ENCODE data around the gene GPA33.
A peak's percentile ranks its signal among the peaks of the same experiment; 100 is the strongest.

Gene GPA33

DNA sequence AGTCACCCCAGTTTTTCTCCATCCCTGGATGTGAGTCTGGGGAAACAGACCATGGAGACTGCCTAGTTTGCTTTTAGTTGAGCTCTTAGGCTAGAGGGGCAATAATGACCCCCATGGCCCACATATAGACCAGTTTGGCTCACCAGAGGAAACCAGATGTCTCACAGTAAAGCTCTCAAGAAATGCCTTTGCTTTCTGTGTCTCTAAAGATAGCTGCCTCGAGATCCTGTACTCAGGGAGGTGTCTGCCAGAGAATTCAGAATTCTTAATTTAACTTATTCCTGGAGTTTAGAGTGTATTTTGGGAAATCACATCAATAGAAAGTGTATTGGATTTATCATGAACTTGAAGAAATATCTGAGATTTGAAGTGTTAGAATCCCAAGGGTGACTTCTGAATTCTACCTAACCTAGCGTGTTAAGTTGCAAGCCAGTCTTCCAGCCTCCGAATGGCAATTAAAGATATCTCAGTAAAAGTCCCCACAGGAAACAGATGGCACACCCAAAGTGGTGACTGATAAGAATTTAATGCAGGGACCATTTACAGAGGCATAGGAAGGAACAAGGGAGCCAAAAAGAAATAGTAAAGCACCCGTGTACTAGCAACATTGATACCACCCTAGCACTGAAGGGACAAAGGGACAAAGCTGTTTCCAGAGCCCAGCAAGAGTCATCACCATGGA, 40.8 kb upstream of the GPA33 start:
- H4K20me1 ChIP-seq (ENCODE audit: insufficient read depth, low read length), result no peaks in the 10 kb centered on the region
- H3K4me2 ChIP-seq (ENCODE audit: low read length), result no peak overlapping the region
- no peaks in the 10 kb centered on the region for H3K9me3 ChIP-seq (ENCODE audit: insufficient read depth, low read length)
- no peaks in the 10 kb centered on the region for H3K79me2 ChIP-seq (ENCODE audit: low read length)
- H2AFZ ChIP-seq (ENCODE audit: low read depth, low read length), result no peak overlapping the region
- H3K27ac ChIP-seq (ENCODE audit: low read length), result no peak overlapping the region
- no peak overlapping the region for H3K4me3 ChIP-seq (ENCODE audit: low read length)
- H3K36me3 ChIP-seq (replicated peaks; ENCODE audit: low read depth, low read length), result no peaks in the 10 kb centered on the region
- TF ChIP-seq, protein P1, sequence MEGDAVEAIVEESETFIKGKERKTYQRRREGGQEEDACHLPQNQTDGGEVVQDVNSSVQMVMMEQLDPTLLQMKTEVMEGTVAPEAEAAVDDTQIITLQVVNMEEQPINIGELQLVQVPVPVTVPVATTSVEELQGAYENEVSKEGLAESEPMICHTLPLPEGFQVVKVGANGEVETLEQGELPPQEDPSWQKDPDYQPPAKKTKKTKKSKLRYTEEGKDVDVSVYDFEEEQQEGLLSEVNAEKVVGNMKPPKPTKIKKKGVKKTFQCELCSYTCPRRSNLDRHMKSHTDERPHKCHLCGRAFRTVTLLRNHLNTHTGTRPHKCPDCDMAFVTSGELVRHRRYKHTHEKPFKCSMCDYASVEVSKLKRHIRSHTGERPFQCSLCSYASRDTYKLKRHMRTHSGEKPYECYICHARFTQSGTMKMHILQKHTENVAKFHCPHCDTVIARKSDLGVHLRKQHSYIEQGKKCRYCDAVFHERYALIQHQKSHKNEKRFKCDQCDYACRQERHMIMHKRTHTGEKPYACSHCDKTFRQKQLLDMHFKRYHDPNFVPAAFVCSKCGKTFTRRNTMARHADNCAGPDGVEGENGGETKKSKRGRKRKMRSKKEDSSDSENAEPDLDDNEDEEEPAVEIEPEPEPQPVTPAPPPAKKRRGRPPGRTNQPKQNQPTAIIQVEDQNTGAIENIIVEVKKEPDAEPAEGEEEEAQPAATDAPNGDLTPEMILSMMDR (IDR thresholded peaks at IDR 0.05; ENCODE audit: low read depth, low read length), result no peak
- 0 out of 2 replicates have a peak, but pooled peaks have one; percentile 10 for TF ChIP-seq EZH2phosphoT487 (IDR thresholded peaks at IDR 0.05; ENCODE audit: low read depth)
- H3K27me3 ChIP-seq (ENCODE audit: low read depth, low read length), result peaks cover 85% of the 10 kb centered on the region
- H3K4me1 ChIP-seq (ENCODE audit: low read length), result no peaks in the 10 kb centered on the region
- no peak overlapping the region for H3K9ac ChIP-seq (ENCODE audit: low read length)

DNA sequence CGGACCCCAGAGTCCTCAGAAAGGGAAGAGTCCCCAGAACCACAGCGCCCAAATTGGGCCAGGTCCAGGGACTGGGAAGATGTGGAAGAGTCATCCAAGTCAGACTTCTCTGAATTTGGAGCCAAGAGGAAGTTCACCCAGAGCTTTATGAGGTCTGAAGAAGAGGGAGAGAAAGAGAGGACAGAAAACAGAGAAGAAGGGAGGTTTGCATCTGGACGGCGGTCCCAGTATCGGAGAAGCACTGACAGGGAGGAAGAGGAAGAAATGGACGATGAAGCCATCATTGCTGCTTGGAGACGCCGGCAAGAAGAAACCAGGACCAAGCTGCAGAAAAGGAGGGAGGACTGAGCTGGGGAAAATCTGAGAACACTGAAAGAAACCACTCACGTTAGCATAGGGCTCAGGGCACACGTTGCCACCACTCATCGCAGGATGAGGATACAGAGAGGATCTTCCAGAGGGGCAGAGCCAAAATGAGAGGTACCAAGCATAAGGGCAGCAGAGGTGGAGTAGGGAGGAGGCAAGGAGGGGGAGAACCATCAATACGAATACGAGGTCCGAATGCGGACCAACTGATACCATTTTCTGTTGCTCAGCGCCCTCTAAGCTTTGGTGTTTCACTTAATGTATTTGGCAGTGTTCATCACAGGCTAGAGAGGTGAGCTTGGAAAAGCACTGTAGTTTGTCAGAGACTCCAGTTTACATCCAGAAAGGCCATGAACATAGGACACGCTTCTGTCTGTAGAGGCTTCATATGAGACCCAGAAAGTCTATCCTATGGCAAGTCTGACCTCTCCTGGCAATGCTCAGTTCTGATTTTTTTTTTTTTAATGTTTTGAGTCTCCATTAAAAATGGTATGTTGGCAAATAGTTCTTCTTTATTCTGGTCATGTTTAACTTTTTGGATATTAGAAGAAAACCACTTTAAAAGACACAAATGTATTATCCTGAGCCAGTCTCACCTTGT, 38.4 kb upstream of the GPA33 start:
- no peak overlapping the region for H3K27ac ChIP-seq (ENCODE audit: low read length)
- H3K9ac ChIP-seq (ENCODE audit: low read length), result no peak overlapping the region
- H3K9me3 ChIP-seq (ENCODE audit: insufficient read depth, low read length), result no peaks in the 10 kb centered on the region
- H4K20me1 ChIP-seq (ENCODE audit: insufficient read depth, low read length), result no peaks in the 10 kb centered on the region
- no peak overlapping the region for H3K4me2 ChIP-seq (ENCODE audit: low read length)
- no peak overlapping the region for H2AFZ ChIP-seq (ENCODE audit: low read depth, low read length)
- no peaks in the 10 kb centered on the region for H3K79me2 ChIP-seq (ENCODE audit: low read length)
- no peaks in the 10 kb centered on the region for H3K36me3 ChIP-seq (replicated peaks; ENCODE audit: low read depth, low read length)
- H3K4me1 ChIP-seq (ENCODE audit: low read length), result no peaks in the 10 kb centered on the region
- TF ChIP-seq EZH2phosphoT487 (IDR thresholded peaks at IDR 0.05; ENCODE audit: low read depth), result no peak
- TF ChIP-seq, protein P1 (IDR thresholded peaks at IDR 0.05; ENCODE audit: low read depth, low read length), result peak; percentile 36
- H3K27me3 ChIP-seq (ENCODE audit: low read depth, low read length), result peaks cover 65% of the 10 kb centered on the region
- no peak overlapping the region for H3K4me3 ChIP-seq (ENCODE audit: low read length)

DNA sequence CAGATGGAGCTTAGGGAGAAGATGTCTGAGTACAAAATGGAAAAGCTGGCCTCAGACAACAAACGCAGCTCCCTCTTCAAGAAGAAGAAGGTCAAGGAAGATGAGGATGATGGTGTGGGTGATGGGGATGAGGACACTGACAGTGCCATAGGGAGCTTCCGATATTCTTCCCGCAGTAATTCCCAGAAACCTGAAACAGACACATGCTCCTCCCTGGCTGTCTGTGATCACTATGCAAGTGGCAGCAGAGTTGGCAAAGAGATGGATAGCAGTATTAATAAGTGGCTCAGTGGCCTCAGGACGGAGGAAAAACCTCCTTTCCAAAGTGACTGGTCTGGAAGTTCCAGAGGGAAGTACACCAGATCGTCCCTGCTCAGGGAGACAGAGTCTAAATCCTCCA, 37.5 kb upstream of the GPA33 start:
- H3K79me2 ChIP-seq (ENCODE audit: low read length), result no peaks in the 10 kb centered on the region
- H3K36me3 ChIP-seq (replicated peaks; ENCODE audit: low read depth, low read length), result no peaks in the 10 kb centered on the region
- no peak overlapping the region for H3K9ac ChIP-seq (ENCODE audit: low read length)
- TF ChIP-seq, protein P1 (IDR thresholded peaks at IDR 0.05; ENCODE audit: low read depth, low read length), result no peak
- no peak for TF ChIP-seq EZH2phosphoT487 (IDR thresholded peaks at IDR 0.05; ENCODE audit: low read depth)
- no peaks in the 10 kb centered on the region for H3K9me3 ChIP-seq (ENCODE audit: insufficient read depth, low read length)
- H4K20me1 ChIP-seq (ENCODE audit: insufficient read depth, low read length), result no peaks in the 10 kb centered on the region
- H3K4me3 ChIP-seq (ENCODE audit: low read length), result no peak overlapping the region
- H2AFZ ChIP-seq (ENCODE audit: low read depth, low read length), result no peak overlapping the region
- H3K4me1 ChIP-seq (ENCODE audit: low read length), result no peaks in the 10 kb centered on the region
- H3K27ac ChIP-seq (ENCODE audit: low read length), result no peak overlapping the region
- no peak overlapping the region for H3K4me2 ChIP-seq (ENCODE audit: low read length)
- H3K27me3 ChIP-seq (ENCODE audit: low read depth, low read length), result peaks cover 56% of the 10 kb centered on the region

DNA sequence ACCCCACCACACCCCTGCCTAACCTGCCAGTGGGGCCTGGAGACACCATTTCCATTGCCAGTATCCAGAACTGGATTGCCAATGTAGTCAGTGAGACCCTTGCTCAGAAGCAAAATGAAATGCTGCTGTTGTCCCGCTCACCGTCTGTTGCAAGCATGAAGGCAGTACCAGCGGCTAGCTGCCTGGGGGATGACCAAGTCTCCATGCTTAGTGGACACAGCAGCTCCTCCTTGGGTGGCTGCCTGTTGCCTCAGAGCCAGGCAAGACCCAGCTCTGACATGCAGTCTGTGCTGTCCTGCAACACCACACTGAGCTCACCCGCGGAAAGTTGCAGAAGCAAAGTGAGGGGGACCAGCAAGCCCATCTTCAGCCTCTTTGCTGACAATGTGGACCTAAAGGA, 37.1 kb upstream of the GPA33 start:
- Histone ChIP-seq H3K36me3 (replicated peaks; ENCODE audit: low read depth, low read length) (no peaks in the 10 kb centered on the region), H3K79me2 (ENCODE audit: low read length) (no peaks in the 10 kb centered on the region), H3K27me3 (ENCODE audit: low read depth, low read length) (peaks cover 52% of the 10 kb centered on the region), H3K9ac (ENCODE audit: low read length) (no peak overlapping the region), H3K4me2 (ENCODE audit: low read length) (no peak overlapping the region), H3K27ac (ENCODE audit: low read length) (no peak overlapping the region), H2AFZ (ENCODE audit: low read depth, low read length) (no peak overlapping the region), H4K20me1 (ENCODE audit: insufficient read depth, low read length) (no peaks in the 10 kb centered on the region), H3K4me1 (ENCODE audit: low read length) (no peaks in the 10 kb centered on the region), H3K9me3 (ENCODE audit: insufficient read depth, low read length) (no peaks in the 10 kb centered on the region), H3K4me3 (ENCODE audit: low read length) (no peak overlapping the region)
- TF ChIP-seq, protein P1 (IDR thresholded peaks at IDR 0.05; ENCODE audit: low read depth, low read length), result no peak
- no peak for TF ChIP-seq EZH2phosphoT487 (IDR thresholded peaks at IDR 0.05; ENCODE audit: low read depth)

Data from OCI-LY3 (cell line).